Measurements from ENCODE around the gene VLDLR. TPM values are rescaled to one million over a fixed set of nuclear protein-coding genes. Genes with fewer than 3 reads are reported as not detected.

Gene VLDLR
- total and polyA plus RNA-seq, 2 of the 13 experiments (the other 11 are each of a cell fraction or from before 2014, with no cell fraction given) = 3.4 to 10.5 TPM

DNA sequence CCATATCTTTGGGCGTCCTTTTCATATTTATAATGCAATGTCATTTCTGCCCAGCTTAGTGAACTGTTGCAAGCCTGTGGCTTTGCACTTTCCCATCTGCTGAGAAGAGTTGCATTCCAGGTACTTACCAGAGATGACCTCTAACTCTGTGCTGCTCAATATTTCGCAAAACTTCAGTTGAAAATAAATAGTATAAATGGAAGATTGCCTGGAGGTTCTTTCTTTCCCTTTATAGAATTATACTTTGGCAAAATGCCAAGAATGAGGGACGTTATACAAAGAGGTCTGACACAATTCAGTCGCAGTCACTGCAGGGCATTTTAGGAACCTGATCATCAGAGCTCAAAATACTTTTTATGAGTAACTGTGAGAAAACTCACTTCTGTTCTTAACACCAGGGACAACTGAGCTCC lies 18.9 kb upstream of the VLDLR start:
- Histone ChIP-seq H3K9ac (ENCODE audit: insufficient read depth, low read depth, low read length) (no peak overlapping the region), H4K20me1 (ENCODE audit: insufficient read depth, low read length) (no peaks in the 10 kb centered on the region), H2AFZ (ENCODE audit: low read length) (no peak overlapping the region), H3K36me3 (replicated peaks in 1 of 2; ENCODE audit: control insufficient read depth in 1 of 2, insufficient read depth in 2 of 2, low read length in 2 of 2) (no peaks in the 10 kb centered on the region), H3K27ac (ENCODE audit: extremely low read length, insufficient read depth, low read length) (no peak overlapping the region), H3K79me2 (ENCODE audit: insufficient read depth, low read length) (no peaks in the 10 kb centered on the region), H3K4me1 (ENCODE audit: insufficient read depth, low read length) (no peaks in the 10 kb centered on the region), H3K4me2 (ENCODE audit: low read depth, low read length) (no peak overlapping the region), H3K4me3 (replicated peaks in 1 of 3; ENCODE audit: insufficient read depth in 1 of 3, low read depth in 2 of 3, low read length in 3 of 3) (no peak overlapping the region), H3K27me3 (ENCODE audit: control insufficient read depth in 1 of 2, insufficient read depth in 2 of 2, low read length in 2 of 2) (no peaks in the 10 kb centered on the region; a peak in 1 of 5 replicates), H3K9me3 (ENCODE audit: low read length) (no peaks in the 10 kb centered on the region)
- no peak for FAIRE-seq
- ATAC-seq = no peak
- in situ Hi-C loops (cut with HindIII; ENCODE audit: extremely low pct_ligation_motif_present, low pct_unique_long_range_greater_than_20kb) = no loop called here
- 1% methylated on average over 4 of the region's 4 CpGs for WGBS (ENCODE audit: low lambda C conversion rate)
- ChIA-PET POLR2A (no interaction called here), CTCF (ENCODE audit: low intra/inter-chr PET ratio, low total read pairs) (no interaction called here)
- no TSS peak for BruUV-seq (replicated peaks)
- DNase-seq (ENCODE audit: low spot score) = no peak
- TF ChIP-seq ZFYVE20 (CRISPR knock-in tag; IDR thresholded peaks at IDR 0.05; ENCODE audit: borderline replicate concordance, low read depth) = no peak
- peak; percentile 70; the same call in 1 of the 2 replicates for TF ChIP-seq LCORL (IDR thresholded peaks at IDR 0.05)
- TF ChIP-seq LCORL (CRISPR knock-in tag; IDR thresholded peaks at IDR 0.05) = no peak
- intact Hi-C loops (cut with micrococcal nuclease; ENCODE audit: unreplicated experiment) = no loop called here

DNA sequence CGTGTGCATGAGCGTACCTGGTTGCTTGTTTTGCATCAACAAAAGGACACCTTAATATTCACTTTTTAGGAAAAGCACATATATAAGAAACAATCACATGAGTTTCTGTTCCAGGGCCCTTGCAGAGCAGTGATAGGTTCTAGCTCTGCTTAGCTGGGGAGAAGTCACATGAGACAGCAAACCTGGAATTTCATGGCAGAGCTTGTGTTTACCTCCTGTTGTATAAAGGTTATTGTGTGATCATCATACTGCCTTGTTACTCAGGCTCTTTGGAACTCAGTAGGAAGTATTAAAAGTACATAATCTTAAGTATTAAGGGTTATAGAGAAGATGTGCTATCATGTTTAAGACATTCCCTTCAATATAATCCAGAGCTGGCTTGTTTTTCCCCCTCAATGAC lies 18.0 kb upstream of the VLDLR start:
- Histone ChIP-seq H2AFZ (ENCODE audit: low read length) (no peak overlapping the region), H3K9ac (ENCODE audit: insufficient read depth, low read depth, low read length) (no peak overlapping the region), H3K4me1 (ENCODE audit: insufficient read depth, low read length) (no peaks in the 10 kb centered on the region), H3K27ac (ENCODE audit: extremely low read length, insufficient read depth, low read length) (no peak overlapping the region), H3K4me3 (replicated peaks in 1 of 3; ENCODE audit: insufficient read depth in 1 of 3, low read depth in 2 of 3, low read length in 3 of 3) (no peak overlapping the region), H3K4me2 (ENCODE audit: low read depth, low read length) (no peak overlapping the region), H3K79me2 (ENCODE audit: insufficient read depth, low read length) (no peaks in the 10 kb centered on the region), H3K36me3 (replicated peaks in 1 of 2; ENCODE audit: control insufficient read depth in 1 of 2, insufficient read depth in 2 of 2, low read length in 2 of 2) (no peaks in the 10 kb centered on the region), H4K20me1 (ENCODE audit: insufficient read depth, low read length) (no peaks in the 10 kb centered on the region), H3K27me3 (ENCODE audit: control insufficient read depth in 1 of 2, insufficient read depth in 2 of 2, low read length in 2 of 2) (no peaks in the 10 kb centered on the region; a peak in 1 of 5 replicates), H3K9me3 (ENCODE audit: low read length) (no peaks in the 10 kb centered on the region)
- intact Hi-C loops (cut with micrococcal nuclease; ENCODE audit: unreplicated experiment) = no loop called here
- POLR2A ChIA-PET = no interaction called here
- BruUV-seq (replicated peaks) = no TSS peak
- in situ Hi-C loops (cut with HindIII; ENCODE audit: extremely low pct_ligation_motif_present, low pct_unique_long_range_greater_than_20kb) = no loop called here
- 75% methylated on average over 2 of the region's 2 CpGs for WGBS (ENCODE audit: low lambda C conversion rate)
- FAIRE-seq (no peak), DNase-seq (ENCODE audit: low spot score) (no peak), ATAC-seq (no peak)
- CTCF ChIA-PET (ENCODE audit: low intra/inter-chr PET ratio, low total read pairs) = no interaction called here
- TF ChIP-seq, protein P1, sequence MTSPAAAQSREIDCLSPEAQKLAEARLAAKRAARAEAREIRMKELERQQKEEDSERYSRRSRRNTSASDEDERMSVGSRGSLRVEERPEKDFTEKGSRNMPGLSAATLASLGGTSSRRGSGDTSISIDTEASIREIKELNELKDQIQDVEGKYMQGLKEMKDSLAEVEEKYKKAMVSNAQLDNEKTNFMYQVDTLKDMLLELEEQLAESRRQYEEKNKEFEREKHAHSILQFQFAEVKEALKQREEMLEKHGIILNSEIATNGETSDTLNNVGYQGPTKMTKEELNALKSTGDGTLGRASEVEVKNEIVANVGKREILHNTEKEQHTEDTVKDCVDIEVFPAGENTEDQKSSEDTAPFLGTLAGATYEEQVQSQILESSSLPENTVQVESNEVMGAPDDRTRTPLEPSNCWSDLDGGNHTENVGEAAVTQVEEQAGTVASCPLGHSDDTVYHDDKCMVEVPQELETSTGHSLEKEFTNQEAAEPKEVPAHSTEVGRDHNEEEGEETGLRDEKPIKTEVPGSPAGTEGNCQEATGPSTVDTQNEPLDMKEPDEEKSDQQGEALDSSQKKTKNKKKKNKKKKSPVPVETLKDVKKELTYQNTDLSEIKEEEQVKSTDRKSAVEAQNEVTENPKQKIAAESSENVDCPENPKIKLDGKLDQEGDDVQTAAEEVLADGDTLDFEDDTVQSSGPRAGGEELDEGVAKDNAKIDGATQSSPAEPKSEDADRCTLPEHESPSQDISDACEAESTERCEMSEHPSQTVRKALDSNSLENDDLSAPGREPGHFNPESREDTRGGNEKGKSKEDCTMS (CRISPR knock-in tag; conservative IDR thresholded peaks at IDR 0.05) = no peak
